Liver (tissue), 3 donors: ENCODE results near the gene UBFD1.

ENCODE experiments used
- ATF3 ChIP-seq: IDR thresholded peaks from 2 replicates; pipeline ENCODE4 v1.6.1; 2016; ENCODE audit warnings: antibody characterized with exemption
- CTCF ChIP-seq: fragments of 150-350 bp; IDR thresholded peaks from 2 replicates; pipeline ENCODE4 v1.5.1; 2017; ENCODE audit warnings: improper control_type of control experiment, low read depth, low read length; ENCODE audit not compliant: missing input control
- EGR1 ChIP-seq, 2 donors: IDR thresholded peaks; 2 replicates each; pipeline ENCODE4 v1.6.1; 2016 to 2018; ENCODE audit warnings: antibody characterized with exemption in 2 of 2, low read depth in 2 of 2
- FOXA1 ChIP-seq: IDR thresholded peaks from 2 replicates; pipeline ENCODE4 v1.6.1; 2016; ENCODE audit warnings: antibody characterized with exemption
- GABPA ChIP-seq, 2 donors: IDR thresholded peaks in 1 of 2; conservative IDR thresholded peaks in 1 of 2; 2 replicates each; pipeline ENCODE4 v1.6.1; 2016; ENCODE audit warnings: antibody characterized with exemption in 2 of 2, mild to moderate bottlenecking in 1 of 2, moderate library complexity in 1 of 2
- HNF4A ChIP-seq, 2 donors: conservative IDR thresholded peaks; 2 replicates each; pipeline ENCODE4 v1.6.1; 2016; ENCODE audit warnings: antibody characterized with exemption in 2 of 2, mild to moderate bottlenecking in 2 of 2
- HNF4G ChIP-seq: IDR thresholded peaks from 2 replicates; pipeline ENCODE4 v1.6.1; 2016; ENCODE audit warnings: antibody characterized with exemption
- JUND ChIP-seq, 2 donors: IDR thresholded peaks; 2 replicates each; pipeline ENCODE4 v1.6.1; 2016; ENCODE audit warnings: antibody characterized with exemption in 2 of 2
- MAX ChIP-seq: IDR thresholded peaks from 2 replicates; pipeline ENCODE4 v1.6.1; 2016; ENCODE audit warnings: antibody characterized with exemption
- RAD21 ChIP-seq, 2 donors: IDR thresholded peaks; 2 replicates each; pipeline ENCODE4 v1.6.1; 2016; ENCODE audit warnings: antibody characterized with exemption in 2 of 2, mild to moderate bottlenecking in 2 of 2
- SP1 ChIP-seq: IDR thresholded peaks from 2 replicates; pipeline ENCODE4 v1.6.1; 2018; ENCODE audit warnings: antibody characterized with exemption, mild to moderate bottlenecking
- TAF1 ChIP-seq: conservative IDR thresholded peaks from 2 replicates; pipeline ENCODE4 v1.6.1; 2016; ENCODE audit warnings: antibody characterized with exemption, mild to moderate bottlenecking
- YY1 ChIP-seq: IDR thresholded peaks from 2 replicates; pipeline ENCODE4 v1.6.1; 2016; ENCODE audit warnings: antibody characterized with exemption, mild to moderate bottlenecking
- ZBTB33 ChIP-seq: IDR thresholded peaks from 2 replicates; pipeline ENCODE4 v1.6.1; 2016; ENCODE audit warnings: antibody characterized with exemption
- donor health status: healthy.
- donor health status: healthy.

GRCh38 chr16:23580391-23580790 is 22.9 kb downstream of the UBFD1 start:
- TF ChIP-seq TAF1, result no peak
- TF ChIP-seq CTCF, result no peak
- no peak for TF ChIP-seq YY1
- no peak for TF ChIP-seq MAX
- no peak for TF ChIP-seq RAD21 (IDR thresholded peaks at IDR 0.05)
- TF ChIP-seq FOXA1, result no peak
- no peak for TF ChIP-seq ZBTB33
- TF ChIP-seq HNF4G, result no peak
- no peak for TF ChIP-seq GABPA (IDR thresholded peaks at IDR 0.05 in 1 of 2, conservative IDR thresholded peaks at IDR 0.05 in 1 of 2)
- no peak for TF ChIP-seq JUND (IDR thresholded peaks at IDR 0.05)
- TF ChIP-seq HNF4A (conservative IDR thresholded peaks at IDR 0.05), result no peak
- TF ChIP-seq EGR1 (IDR thresholded peaks at IDR 0.05; ENCODE audit: low read depth in 2 of 2), result no peak
- TF ChIP-seq SP1, result no peak
- no peak for TF ChIP-seq ATF3
